Liver (tissue), 9 donors: Measurements from ENCODE around the gene SHISAL1. TPM values are rescaled to one million over a fixed set of nuclear protein-coding genes. Genes with fewer than 3 reads are reported as not detected.

Source experiments
- DNase-seq: peaks from one replicate; pipeline ENCODE4 v3.0.0-alpha.2; 2017; ENCODE audit warnings: low spot score
- H3K27ac ChIP-seq, 2 donors: one replicate each; pipeline ENCODE4 v1.7.0; 2013; ENCODE audit warnings: inconsistent platforms in 2 of 2, low read length in 2 of 2, control low read depth in 1 of 2, low read depth in 1 of 2, mild to moderate bottlenecking in 1 of 2
- H3K27me3 ChIP-seq, 4 donors: one replicate each; pipeline versions ENCODE4 v1.6.1 to v1.7.0; 2013; ENCODE audit warnings: low read length in 3 of 4, inconsistent platforms in 1 of 4, mild to moderate bottlenecking in 1 of 4, moderate library complexity in 1 of 4; ENCODE audit not compliant: control insufficient read depth in 4 of 4, insufficient read depth in 4 of 4
- H3K36me3 ChIP-seq, 4 donors: one replicate each; pipeline versions ENCODE4 v1.6.1 to v1.7.0; 2013; ENCODE audit warnings: low read length in 3 of 4, mild to moderate bottlenecking in 3 of 4, low read depth in 1 of 4, moderate library complexity in 1 of 4; ENCODE audit not compliant: control insufficient read depth in 4 of 4, insufficient read depth in 3 of 4
- H3K4me1 ChIP-seq, 4 donors: one replicate each; pipeline versions ENCODE4 v1.6.1 to v1.7.0; 2013; ENCODE audit warnings: low read length in 3 of 4, mild to moderate bottlenecking in 3 of 4, moderate library complexity in 1 of 4; ENCODE audit not compliant: control insufficient read depth in 4 of 4, insufficient read depth in 4 of 4
- H3K4me3 ChIP-seq, 3 donors: one replicate each; pipeline versions ENCODE4 v1.6.1 to v1.7.0; 2013; ENCODE audit warnings: low read length in 3 of 3, control low read depth in 1 of 3, low read depth in 1 of 3, mild to moderate bottlenecking in 1 of 3
- H3K9ac ChIP-seq, 2 donors: one replicate each; pipeline ENCODE4 v1.7.0; 2013; ENCODE audit warnings: low read length in 2 of 2, mild to moderate bottlenecking in 2 of 2, moderate library complexity in 2 of 2, control low read depth in 1 of 2, low read depth in 1 of 2
- H3K9me3 ChIP-seq, 4 donors: one replicate each; pipeline versions ENCODE4 v1.6.1 to v1.7.0; 2013; ENCODE audit warnings: low read length in 3 of 4; ENCODE audit not compliant: control insufficient read depth in 4 of 4
- EGR1 ChIP-seq, 2 donors: IDR thresholded peaks; 2 replicates each; pipeline ENCODE4 v1.6.1; 2016 to 2018; ENCODE audit warnings: antibody characterized with exemption in 2 of 2, low read depth in 2 of 2
- FOXA1 ChIP-seq: IDR thresholded peaks from 2 replicates; pipeline ENCODE4 v1.6.1; 2016; ENCODE audit warnings: antibody characterized with exemption
- FOXA2 ChIP-seq: IDR thresholded peaks from 2 replicates; pipeline ENCODE4 v1.6.1; 2016; ENCODE audit warnings: antibody characterized with exemption
- HNF4A ChIP-seq, 2 donors: conservative IDR thresholded peaks; 2 replicates each; pipeline ENCODE4 v1.6.1; 2016; ENCODE audit warnings: antibody characterized with exemption in 2 of 2, mild to moderate bottlenecking in 2 of 2
- HNF4G ChIP-seq: IDR thresholded peaks from 2 replicates; pipeline ENCODE4 v1.6.1; 2016; ENCODE audit warnings: antibody characterized with exemption
- JUND ChIP-seq, 2 donors: IDR thresholded peaks; 2 replicates each; pipeline ENCODE4 v1.6.1; 2016; ENCODE audit warnings: antibody characterized with exemption in 2 of 2
- RAD21 ChIP-seq, 2 donors: IDR thresholded peaks; 2 replicates each; pipeline ENCODE4 v1.6.1; 2016; ENCODE audit warnings: antibody characterized with exemption in 2 of 2, mild to moderate bottlenecking in 2 of 2
- RXRA ChIP-seq, 2 donors: IDR thresholded peaks; 2 replicates each; pipeline ENCODE4 v1.6.1; 2017 to 2018; ENCODE audit warnings: antibody characterized with exemption in 2 of 2, mild to moderate bottlenecking in 1 of 2
- SP1 ChIP-seq: IDR thresholded peaks from 2 replicates; pipeline ENCODE4 v1.6.1; 2018; ENCODE audit warnings: antibody characterized with exemption, mild to moderate bottlenecking
- YY1 ChIP-seq: IDR thresholded peaks from 2 replicates; pipeline ENCODE4 v1.6.1; 2016; ENCODE audit warnings: antibody characterized with exemption, mild to moderate bottlenecking
- WGBS: extraction: QIAGEN DNeasy Blood & Tissue Kit; methylation state at CpG from one replicate; pipeline ENCODE4 v1.1.7; 2013; 5-methylcytosine and 5-hydroxymethylcytosine counted together
- polyA plus RNA-seq, 2 donors: library from polyadenylated mRNA; stranded (reverse) in 1 of 2; unstranded in 1 of 2; fragments of 200-250 nt in 1 of 2; fragments of >200 nt in 1 of 2; fragmentation: Nextera tagmentation in 1 of 2; extraction: Ambion mirVana in 1 of 2; gene quantifications; one replicate each; pipeline versions ENCODE4 v1.2.1 to v1.2.3, GENCODE V29; 2013 to 2015
- total RNA-seq, 2 donors: library from RNA; depleted of rRNA; stranded (reverse); fragments of >200 nt; gene quantifications; one replicate each; pipeline ENCODE4 v1.2.3, GENCODE V29; 2014
- TF ChIP-seq, protein P1 (sequence below): IDR thresholded peaks from 2 replicates; pipeline ENCODE4 v1.6.1; 2016; ENCODE audit warnings: antibody characterized with exemption
- TF ChIP-seq, protein P2 (sequence below): fragments of 150-350 bp; IDR thresholded peaks from 2 replicates; pipeline ENCODE4 v1.5.1; 2017; ENCODE audit warnings: improper control_type of control experiment, low read depth, low read length; ENCODE audit not compliant: missing input control
- TF ChIP-seq, protein P3 (sequence below): IDR thresholded peaks from 2 replicates; pipeline ENCODE4 v1.6.1; 2016; ENCODE audit warnings: antibody characterized with exemption
- TF ChIP-seq, protein P4 (sequence below): IDR thresholded peaks from 2 replicates; pipeline ENCODE4 v1.6.1; 2016; ENCODE audit warnings: antibody characterized with exemption
- TF ChIP-seq, protein P5 (sequence below): IDR thresholded peaks from 2 replicates; pipeline ENCODE4 v1.6.1; 2016; ENCODE audit warnings: antibody characterized with exemption, mild to moderate bottlenecking
- donor health status: healthy.
- donor health status: healthy.
- donor health status: healthy.
- donor health status: healthy.
- donor health status: healthy.

The SHISAL1 gene
- total and polyA plus RNA-seq, 4 donors: 0.07 to 0.17 (median 0.13) TPM

DNA sequence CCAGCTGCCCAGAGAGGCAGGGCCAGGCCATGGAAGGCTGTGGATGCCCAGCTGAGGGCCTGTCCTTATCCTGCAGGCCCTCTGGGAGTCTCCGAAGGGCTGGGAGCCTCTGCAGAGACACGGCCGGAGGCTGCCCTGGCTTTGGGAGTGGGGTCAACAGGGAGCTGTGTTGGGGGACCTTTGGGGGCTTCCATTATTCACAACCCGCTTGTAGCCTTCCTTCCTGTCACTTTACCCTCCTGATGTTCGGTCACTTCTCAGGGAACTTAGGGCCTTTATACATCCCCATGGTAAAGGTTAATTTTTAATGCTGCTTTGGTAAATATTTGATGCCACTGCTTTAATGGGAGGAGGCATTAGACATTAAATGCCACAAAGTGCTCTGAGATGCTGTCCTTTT lies 44.9 kb downstream of the SHISAL1 start:
- Histone ChIP-seq H3K4me1 (no peaks in the 10 kb centered on the region), H3K4me3 (no peak overlapping the region), H3K36me3 (no peaks in the 10 kb centered on the region), H3K27ac (no peak overlapping the region), H3K9ac (no peak overlapping the region), H3K9me3 (no peaks in the 10 kb centered on the region), H3K27me3 (no peaks in the 10 kb centered on the region)
- TF ChIP-seq, protein P1, sequence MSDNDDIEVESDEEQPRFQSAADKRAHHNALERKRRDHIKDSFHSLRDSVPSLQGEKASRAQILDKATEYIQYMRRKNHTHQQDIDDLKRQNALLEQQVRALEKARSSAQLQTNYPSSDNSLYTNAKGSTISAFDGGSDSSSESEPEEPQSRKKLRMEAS: no peak
- TF ChIP-seq FOXA1 (no peak), JUND (IDR thresholded peaks at IDR 0.05) (no peak), HNF4G (no peak), HNF4A (conservative IDR thresholded peaks at IDR 0.05) (no peak), SP1 (no peak), YY1 (no peak), RXRA (IDR thresholded peaks at IDR 0.05) (no peak), RAD21 (IDR thresholded peaks at IDR 0.05) (no peak), EGR1 (IDR thresholded peaks at IDR 0.05; ENCODE audit: low read depth in 2 of 2) (no peak), FOXA2 (no peak)
- TF ChIP-seq, protein P2, sequence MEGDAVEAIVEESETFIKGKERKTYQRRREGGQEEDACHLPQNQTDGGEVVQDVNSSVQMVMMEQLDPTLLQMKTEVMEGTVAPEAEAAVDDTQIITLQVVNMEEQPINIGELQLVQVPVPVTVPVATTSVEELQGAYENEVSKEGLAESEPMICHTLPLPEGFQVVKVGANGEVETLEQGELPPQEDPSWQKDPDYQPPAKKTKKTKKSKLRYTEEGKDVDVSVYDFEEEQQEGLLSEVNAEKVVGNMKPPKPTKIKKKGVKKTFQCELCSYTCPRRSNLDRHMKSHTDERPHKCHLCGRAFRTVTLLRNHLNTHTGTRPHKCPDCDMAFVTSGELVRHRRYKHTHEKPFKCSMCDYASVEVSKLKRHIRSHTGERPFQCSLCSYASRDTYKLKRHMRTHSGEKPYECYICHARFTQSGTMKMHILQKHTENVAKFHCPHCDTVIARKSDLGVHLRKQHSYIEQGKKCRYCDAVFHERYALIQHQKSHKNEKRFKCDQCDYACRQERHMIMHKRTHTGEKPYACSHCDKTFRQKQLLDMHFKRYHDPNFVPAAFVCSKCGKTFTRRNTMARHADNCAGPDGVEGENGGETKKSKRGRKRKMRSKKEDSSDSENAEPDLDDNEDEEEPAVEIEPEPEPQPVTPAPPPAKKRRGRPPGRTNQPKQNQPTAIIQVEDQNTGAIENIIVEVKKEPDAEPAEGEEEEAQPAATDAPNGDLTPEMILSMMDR: no peak
- TF ChIP-seq, protein P3, sequence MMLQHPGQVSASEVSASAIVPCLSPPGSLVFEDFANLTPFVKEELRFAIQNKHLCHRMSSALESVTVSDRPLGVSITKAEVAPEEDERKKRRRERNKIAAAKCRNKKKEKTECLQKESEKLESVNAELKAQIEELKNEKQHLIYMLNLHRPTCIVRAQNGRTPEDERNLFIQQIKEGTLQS: no peak
- TF ChIP-seq, protein P4, sequence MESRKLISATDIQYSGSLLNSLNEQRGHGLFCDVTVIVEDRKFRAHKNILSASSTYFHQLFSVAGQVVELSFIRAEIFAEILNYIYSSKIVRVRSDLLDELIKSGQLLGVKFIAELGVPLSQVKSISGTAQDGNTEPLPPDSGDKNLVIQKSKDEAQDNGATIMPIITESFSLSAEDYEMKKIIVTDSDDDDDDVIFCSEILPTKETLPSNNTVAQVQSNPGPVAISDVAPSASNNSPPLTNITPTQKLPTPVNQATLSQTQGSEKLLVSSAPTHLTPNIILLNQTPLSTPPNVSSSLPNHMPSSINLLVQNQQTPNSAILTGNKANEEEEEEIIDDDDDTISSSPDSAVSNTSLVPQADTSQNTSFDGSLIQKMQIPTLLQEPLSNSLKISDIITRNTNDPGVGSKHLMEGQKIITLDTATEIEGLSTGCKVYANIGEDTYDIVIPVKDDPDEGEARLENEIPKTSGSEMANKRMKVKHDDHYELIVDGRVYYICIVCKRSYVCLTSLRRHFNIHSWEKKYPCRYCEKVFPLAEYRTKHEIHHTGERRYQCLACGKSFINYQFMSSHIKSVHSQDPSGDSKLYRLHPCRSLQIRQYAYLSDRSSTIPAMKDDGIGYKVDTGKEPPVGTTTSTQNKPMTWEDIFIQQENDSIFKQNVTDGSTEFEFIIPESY: no peak
- TF ChIP-seq, protein P5, sequence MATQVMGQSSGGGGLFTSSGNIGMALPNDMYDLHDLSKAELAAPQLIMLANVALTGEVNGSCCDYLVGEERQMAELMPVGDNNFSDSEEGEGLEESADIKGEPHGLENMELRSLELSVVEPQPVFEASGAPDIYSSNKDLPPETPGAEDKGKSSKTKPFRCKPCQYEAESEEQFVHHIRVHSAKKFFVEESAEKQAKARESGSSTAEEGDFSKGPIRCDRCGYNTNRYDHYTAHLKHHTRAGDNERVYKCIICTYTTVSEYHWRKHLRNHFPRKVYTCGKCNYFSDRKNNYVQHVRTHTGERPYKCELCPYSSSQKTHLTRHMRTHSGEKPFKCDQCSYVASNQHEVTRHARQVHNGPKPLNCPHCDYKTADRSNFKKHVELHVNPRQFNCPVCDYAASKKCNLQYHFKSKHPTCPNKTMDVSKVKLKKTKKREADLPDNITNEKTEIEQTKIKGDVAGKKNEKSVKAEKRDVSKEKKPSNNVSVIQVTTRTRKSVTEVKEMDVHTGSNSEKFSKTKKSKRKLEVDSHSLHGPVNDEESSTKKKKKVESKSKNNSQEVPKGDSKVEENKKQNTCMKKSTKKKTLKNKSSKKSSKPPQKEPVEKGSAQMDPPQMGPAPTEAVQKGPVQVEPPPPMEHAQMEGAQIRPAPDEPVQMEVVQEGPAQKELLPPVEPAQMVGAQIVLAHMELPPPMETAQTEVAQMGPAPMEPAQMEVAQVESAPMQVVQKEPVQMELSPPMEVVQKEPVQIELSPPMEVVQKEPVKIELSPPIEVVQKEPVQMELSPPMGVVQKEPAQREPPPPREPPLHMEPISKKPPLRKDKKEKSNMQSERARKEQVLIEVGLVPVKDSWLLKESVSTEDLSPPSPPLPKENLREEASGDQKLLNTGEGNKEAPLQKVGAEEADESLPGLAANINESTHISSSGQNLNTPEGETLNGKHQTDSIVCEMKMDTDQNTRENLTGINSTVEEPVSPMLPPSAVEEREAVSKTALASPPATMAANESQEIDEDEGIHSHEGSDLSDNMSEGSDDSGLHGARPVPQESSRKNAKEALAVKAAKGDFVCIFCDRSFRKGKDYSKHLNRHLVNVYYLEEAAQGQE: no peak
- no peak for DNase-seq
- 78% methylated on average over 5 of the region's 5 CpGs for WGBS
